Liver (tissue), 9 donors: ENCODE data around the gene TECTA. TPM values are rescaled to one million over a fixed set of nuclear protein-coding genes. Genes with fewer than 3 reads are reported as not detected.

ENCODE experiments used
- DNase-seq: peaks from one replicate; pipeline ENCODE4 v3.0.0-alpha.2; 2017; ENCODE audit warnings: low spot score
- H3K27ac ChIP-seq, 2 donors: one replicate each; pipeline ENCODE4 v1.7.0; 2013; ENCODE audit warnings: inconsistent platforms in 2 of 2, low read length in 2 of 2, control low read depth in 1 of 2, low read depth in 1 of 2, mild to moderate bottlenecking in 1 of 2
- H3K27me3 ChIP-seq, 4 donors: one replicate each; pipeline versions ENCODE4 v1.6.1 to v1.7.0; 2013; ENCODE audit warnings: low read length in 3 of 4, inconsistent platforms in 1 of 4, mild to moderate bottlenecking in 1 of 4, moderate library complexity in 1 of 4; ENCODE audit not compliant: control insufficient read depth in 4 of 4, insufficient read depth in 4 of 4
- H3K36me3 ChIP-seq, 4 donors: one replicate each; pipeline versions ENCODE4 v1.6.1 to v1.7.0; 2013; ENCODE audit warnings: low read length in 3 of 4, mild to moderate bottlenecking in 3 of 4, low read depth in 1 of 4, moderate library complexity in 1 of 4; ENCODE audit not compliant: control insufficient read depth in 4 of 4, insufficient read depth in 3 of 4
- H3K4me1 ChIP-seq, 4 donors: one replicate each; pipeline versions ENCODE4 v1.6.1 to v1.7.0; 2013; ENCODE audit warnings: low read length in 3 of 4, mild to moderate bottlenecking in 3 of 4, moderate library complexity in 1 of 4; ENCODE audit not compliant: control insufficient read depth in 4 of 4, insufficient read depth in 4 of 4
- H3K4me3 ChIP-seq, 3 donors: one replicate each; pipeline versions ENCODE4 v1.6.1 to v1.7.0; 2013; ENCODE audit warnings: low read length in 3 of 3, control low read depth in 1 of 3, low read depth in 1 of 3, mild to moderate bottlenecking in 1 of 3
- H3K9ac ChIP-seq, 2 donors: one replicate each; pipeline ENCODE4 v1.7.0; 2013; ENCODE audit warnings: low read length in 2 of 2, mild to moderate bottlenecking in 2 of 2, moderate library complexity in 2 of 2, control low read depth in 1 of 2, low read depth in 1 of 2
- H3K9me3 ChIP-seq, 4 donors: one replicate each; pipeline versions ENCODE4 v1.6.1 to v1.7.0; 2013; ENCODE audit warnings: low read length in 3 of 4; ENCODE audit not compliant: control insufficient read depth in 4 of 4
- ATF3 ChIP-seq: IDR thresholded peaks from 2 replicates; pipeline ENCODE4 v1.6.1; 2016; ENCODE audit warnings: antibody characterized with exemption
- EGR1 ChIP-seq, 2 donors: IDR thresholded peaks; 2 replicates each; pipeline ENCODE4 v1.6.1; 2016 to 2018; ENCODE audit warnings: antibody characterized with exemption in 2 of 2, low read depth in 2 of 2
- FOXA2 ChIP-seq: IDR thresholded peaks from 2 replicates; pipeline ENCODE4 v1.6.1; 2016; ENCODE audit warnings: antibody characterized with exemption
- HNF4A ChIP-seq, 2 donors: conservative IDR thresholded peaks; 2 replicates each; pipeline ENCODE4 v1.6.1; 2016; ENCODE audit warnings: antibody characterized with exemption in 2 of 2, mild to moderate bottlenecking in 2 of 2
- HNF4G ChIP-seq: IDR thresholded peaks from 2 replicates; pipeline ENCODE4 v1.6.1; 2016; ENCODE audit warnings: antibody characterized with exemption
- JUND ChIP-seq, 2 donors: IDR thresholded peaks; 2 replicates each; pipeline ENCODE4 v1.6.1; 2016; ENCODE audit warnings: antibody characterized with exemption in 2 of 2
- NR2F2 ChIP-seq: IDR thresholded peaks from 2 replicates; pipeline ENCODE4 v1.6.1; 2016; ENCODE audit warnings: antibody characterized with exemption
- RAD21 ChIP-seq, 2 donors: IDR thresholded peaks; 2 replicates each; pipeline ENCODE4 v1.6.1; 2016; ENCODE audit warnings: antibody characterized with exemption in 2 of 2, mild to moderate bottlenecking in 2 of 2
- REST ChIP-seq: IDR thresholded peaks from 2 replicates; pipeline ENCODE4 v1.6.1; 2016; ENCODE audit warnings: antibody characterized with exemption, mild to moderate bottlenecking
- RXRA ChIP-seq, 2 donors: IDR thresholded peaks; 2 replicates each; pipeline ENCODE4 v1.6.1; 2017 to 2018; ENCODE audit warnings: antibody characterized with exemption in 2 of 2, mild to moderate bottlenecking in 1 of 2
- SP1 ChIP-seq: IDR thresholded peaks from 2 replicates; pipeline ENCODE4 v1.6.1; 2018; ENCODE audit warnings: antibody characterized with exemption, mild to moderate bottlenecking
- TAF1 ChIP-seq: conservative IDR thresholded peaks from 2 replicates; pipeline ENCODE4 v1.6.1; 2016; ENCODE audit warnings: antibody characterized with exemption, mild to moderate bottlenecking
- YY1 ChIP-seq: IDR thresholded peaks from 2 replicates; pipeline ENCODE4 v1.6.1; 2016; ENCODE audit warnings: antibody characterized with exemption, mild to moderate bottlenecking
- ZBTB33 ChIP-seq: IDR thresholded peaks from 2 replicates; pipeline ENCODE4 v1.6.1; 2016; ENCODE audit warnings: antibody characterized with exemption
- WGBS: extraction: QIAGEN DNeasy Blood & Tissue Kit; methylation state at CpG from one replicate; pipeline ENCODE4 v1.1.7; 2013; 5-methylcytosine and 5-hydroxymethylcytosine counted together
- polyA plus RNA-seq, 2 donors: library from polyadenylated mRNA; stranded (reverse) in 1 of 2; unstranded in 1 of 2; fragments of 200-250 nt in 1 of 2; fragments of >200 nt in 1 of 2; fragmentation: Nextera tagmentation in 1 of 2; extraction: Ambion mirVana in 1 of 2; gene quantifications; one replicate each; pipeline versions ENCODE4 v1.2.1 to v1.2.3, GENCODE V29; 2013 to 2015
- total RNA-seq, 2 donors: library from RNA; depleted of rRNA; stranded (reverse); fragments of >200 nt; gene quantifications; one replicate each; pipeline ENCODE4 v1.2.3, GENCODE V29; 2014
- TF ChIP-seq, protein P1 (sequence below): fragments of 150-350 bp; IDR thresholded peaks from 2 replicates; pipeline ENCODE4 v1.5.1; 2017; ENCODE audit warnings: improper control_type of control experiment, low read depth, low read length; ENCODE audit not compliant: missing input control
- TF ChIP-seq, protein P2 (sequence below): IDR thresholded peaks from 2 replicates; pipeline ENCODE4 v1.6.1; 2016; ENCODE audit warnings: antibody characterized with exemption
- donor health status: healthy.
- donor health status: healthy.
- donor health status: healthy.
- donor health status: healthy.
- donor health status: healthy.

The TECTA gene
- total and polyA plus RNA-seq, 4 donors: 0.46 to 2.4 (median 0.73) TPM

GRCh38 chr11:121221496-121222200 is 120.6 kb downstream of the TECTA start:
- WGBS: 71% methylated on average over 5 of the region's 5 CpGs

More at GRCh38 chr11:121221496-121222200, 120.6 kb downstream of the TECTA start:
- no peak overlapping the region for H3K9ac ChIP-seq
- no peaks in the 10 kb centered on the region for H3K9me3 ChIP-seq
- no peak for DNase-seq
- H3K4me1 ChIP-seq: no peaks in the 10 kb centered on the region
- no peaks in the 10 kb centered on the region for H3K36me3 ChIP-seq
- H3K27ac ChIP-seq: no peak overlapping the region
- no peaks in the 10 kb centered on the region for H3K27me3 ChIP-seq
- no peak overlapping the region for H3K4me3 ChIP-seq
- TF ChIP-seq RXRA (IDR thresholded peaks at IDR 0.05) (no peak), ZBTB33 (no peak), NR2F2 (no peak), YY1 (no peak), JUND (IDR thresholded peaks at IDR 0.05) (no peak), RAD21 (IDR thresholded peaks at IDR 0.05) (no peak), HNF4G (no peak), REST (no peak), SP1 (no peak), FOXA2 (no peak), TAF1 (no peak), ATF3 (no peak), HNF4A (conservative IDR thresholded peaks at IDR 0.05) (no peak), EGR1 (IDR thresholded peaks at IDR 0.05; ENCODE audit: low read depth in 2 of 2) (no peak)
- TF ChIP-seq, protein P1, sequence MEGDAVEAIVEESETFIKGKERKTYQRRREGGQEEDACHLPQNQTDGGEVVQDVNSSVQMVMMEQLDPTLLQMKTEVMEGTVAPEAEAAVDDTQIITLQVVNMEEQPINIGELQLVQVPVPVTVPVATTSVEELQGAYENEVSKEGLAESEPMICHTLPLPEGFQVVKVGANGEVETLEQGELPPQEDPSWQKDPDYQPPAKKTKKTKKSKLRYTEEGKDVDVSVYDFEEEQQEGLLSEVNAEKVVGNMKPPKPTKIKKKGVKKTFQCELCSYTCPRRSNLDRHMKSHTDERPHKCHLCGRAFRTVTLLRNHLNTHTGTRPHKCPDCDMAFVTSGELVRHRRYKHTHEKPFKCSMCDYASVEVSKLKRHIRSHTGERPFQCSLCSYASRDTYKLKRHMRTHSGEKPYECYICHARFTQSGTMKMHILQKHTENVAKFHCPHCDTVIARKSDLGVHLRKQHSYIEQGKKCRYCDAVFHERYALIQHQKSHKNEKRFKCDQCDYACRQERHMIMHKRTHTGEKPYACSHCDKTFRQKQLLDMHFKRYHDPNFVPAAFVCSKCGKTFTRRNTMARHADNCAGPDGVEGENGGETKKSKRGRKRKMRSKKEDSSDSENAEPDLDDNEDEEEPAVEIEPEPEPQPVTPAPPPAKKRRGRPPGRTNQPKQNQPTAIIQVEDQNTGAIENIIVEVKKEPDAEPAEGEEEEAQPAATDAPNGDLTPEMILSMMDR: no peak
- TF ChIP-seq, protein P2, sequence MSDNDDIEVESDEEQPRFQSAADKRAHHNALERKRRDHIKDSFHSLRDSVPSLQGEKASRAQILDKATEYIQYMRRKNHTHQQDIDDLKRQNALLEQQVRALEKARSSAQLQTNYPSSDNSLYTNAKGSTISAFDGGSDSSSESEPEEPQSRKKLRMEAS: no peak
